A172 (cell line): ENCODE measurements around the gene DHRS7. TPM values are rescaled to one million over a fixed set of nuclear protein-coding genes. Genes with fewer than 3 reads are reported as not detected.
A peak's percentile ranks its signal among the peaks of the same experiment; 100 is the strongest.

Experiments used
- DNase-seq: peaks from one replicate; pipeline ENCODE4 v3.0.0-alpha.2; 2015; ENCODE audit warnings: low spot score
- total RNA-seq: library from RNA; depleted of rRNA; stranded (reverse); fragments of >200 nt; shearing (Covaris generic); gene quantifications from 2 replicates; pipeline ENCODE4 v1.2.3, GENCODE V29; 2014; rRNA removed

DHRS7 gene, protein sequence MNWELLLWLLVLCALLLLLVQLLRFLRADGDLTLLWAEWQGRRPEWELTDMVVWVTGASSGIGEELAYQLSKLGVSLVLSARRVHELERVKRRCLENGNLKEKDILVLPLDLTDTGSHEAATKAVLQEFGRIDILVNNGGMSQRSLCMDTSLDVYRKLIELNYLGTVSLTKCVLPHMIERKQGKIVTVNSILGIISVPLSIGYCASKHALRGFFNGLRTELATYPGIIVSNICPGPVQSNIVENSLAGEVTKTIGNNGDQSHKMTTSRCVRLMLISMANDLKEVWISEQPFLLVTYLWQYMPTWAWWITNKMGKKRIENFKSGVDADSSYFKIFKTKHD
- 62.7 and 69.9 TPM in 2 replicates for total RNA-seq

DNA sequence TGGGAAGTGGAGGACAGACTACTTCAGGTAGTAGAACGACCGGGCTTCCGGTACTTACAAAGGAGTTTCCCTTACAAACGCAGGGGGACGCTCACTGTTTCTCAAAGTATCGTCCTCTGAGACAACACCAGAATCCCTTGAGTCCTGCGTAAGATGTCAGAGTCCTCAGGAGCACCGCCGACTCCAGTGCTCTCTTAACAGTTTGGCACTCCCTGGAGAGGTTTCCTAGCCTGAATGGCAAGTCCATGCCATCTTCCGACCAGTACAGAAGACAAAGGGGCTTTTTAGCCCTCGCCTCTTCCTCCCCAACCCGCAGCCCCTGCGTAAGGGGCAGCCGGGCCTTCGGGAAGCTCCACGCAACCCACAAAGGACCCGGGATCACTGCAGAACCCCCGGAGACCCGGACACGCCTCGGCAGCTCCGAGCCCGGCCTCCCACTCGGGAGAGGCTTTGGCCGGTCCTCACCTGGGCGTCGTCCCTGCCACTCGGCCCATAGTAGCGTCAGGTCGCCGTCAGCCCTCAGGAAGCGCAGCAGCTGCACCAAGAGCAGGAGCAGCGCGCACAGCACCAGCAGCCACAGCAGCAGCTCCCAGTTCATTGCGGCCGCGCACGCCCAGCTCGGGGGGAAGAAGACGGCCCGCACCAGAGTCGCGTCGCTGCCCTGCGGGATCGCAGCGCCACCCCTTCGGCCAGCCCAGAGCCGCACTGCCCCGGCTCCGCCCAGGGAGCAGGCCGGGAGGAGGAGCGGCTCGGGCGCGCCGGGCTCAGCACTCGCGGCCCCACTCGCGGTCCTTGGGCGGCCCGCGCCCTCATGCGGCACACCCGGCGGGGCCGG, at the start of gene DHRS7:
TSS of gene DHRS7 (minus strand) at position 687 of the 835 bp plus-strand sequence. CDS start at position 598, 89 bp downstream.
- peak; percentile 55 for DNase-seq

DNA sequence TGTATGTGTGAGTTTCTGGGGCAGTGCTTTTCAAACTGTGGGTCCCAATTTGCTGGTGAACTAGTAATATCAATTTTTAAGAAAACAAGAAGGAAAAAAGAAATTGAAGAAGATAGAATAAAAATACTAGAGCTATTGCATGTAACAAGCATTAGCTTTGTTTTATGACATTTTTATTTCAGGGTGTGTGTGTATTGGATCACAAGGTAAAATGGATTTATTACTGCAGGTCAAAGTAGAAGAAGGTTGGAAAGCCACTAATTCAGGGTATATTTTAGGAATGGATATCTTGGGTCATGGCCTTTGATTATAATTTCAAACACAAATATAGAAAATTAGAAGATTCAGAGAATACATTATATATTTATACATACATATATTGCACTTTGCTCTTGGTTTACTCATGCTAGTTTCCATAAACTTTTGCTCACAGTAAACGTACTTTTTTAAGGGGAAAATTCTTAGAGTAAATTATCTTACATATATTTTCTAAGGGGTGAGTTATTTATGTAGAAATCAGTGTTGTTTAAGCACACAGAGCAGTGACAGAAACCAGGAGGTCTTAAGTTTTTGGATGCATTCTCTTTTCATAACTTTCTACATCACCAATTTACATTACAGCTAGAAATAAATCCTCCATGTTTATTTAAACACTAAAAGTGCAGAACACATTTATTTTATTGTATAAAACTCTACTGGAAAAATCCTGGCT, 49.4 kb upstream of the DHRS7 start:
- no peak for DNase-seq

DNA sequence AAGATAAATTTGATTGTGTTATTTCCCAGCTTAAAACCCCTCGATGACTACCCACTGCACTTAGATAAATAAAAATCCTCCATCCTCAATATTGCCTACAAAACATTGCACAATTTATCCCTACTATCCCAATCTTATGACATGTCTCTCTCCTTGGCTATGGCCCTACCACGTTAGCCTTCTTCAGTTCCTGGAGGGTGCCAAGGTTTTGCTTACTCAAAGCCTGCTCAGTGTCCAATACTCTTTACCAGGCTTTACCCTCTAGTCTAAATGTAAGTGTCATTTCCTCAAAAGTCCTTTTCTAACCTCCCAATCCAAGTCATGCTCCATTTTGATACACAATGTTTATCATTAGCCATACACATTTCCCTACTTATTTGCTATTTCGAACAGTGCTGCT, 48.8 kb upstream of the DHRS7 start:
- DNase-seq: no peak

DNA sequence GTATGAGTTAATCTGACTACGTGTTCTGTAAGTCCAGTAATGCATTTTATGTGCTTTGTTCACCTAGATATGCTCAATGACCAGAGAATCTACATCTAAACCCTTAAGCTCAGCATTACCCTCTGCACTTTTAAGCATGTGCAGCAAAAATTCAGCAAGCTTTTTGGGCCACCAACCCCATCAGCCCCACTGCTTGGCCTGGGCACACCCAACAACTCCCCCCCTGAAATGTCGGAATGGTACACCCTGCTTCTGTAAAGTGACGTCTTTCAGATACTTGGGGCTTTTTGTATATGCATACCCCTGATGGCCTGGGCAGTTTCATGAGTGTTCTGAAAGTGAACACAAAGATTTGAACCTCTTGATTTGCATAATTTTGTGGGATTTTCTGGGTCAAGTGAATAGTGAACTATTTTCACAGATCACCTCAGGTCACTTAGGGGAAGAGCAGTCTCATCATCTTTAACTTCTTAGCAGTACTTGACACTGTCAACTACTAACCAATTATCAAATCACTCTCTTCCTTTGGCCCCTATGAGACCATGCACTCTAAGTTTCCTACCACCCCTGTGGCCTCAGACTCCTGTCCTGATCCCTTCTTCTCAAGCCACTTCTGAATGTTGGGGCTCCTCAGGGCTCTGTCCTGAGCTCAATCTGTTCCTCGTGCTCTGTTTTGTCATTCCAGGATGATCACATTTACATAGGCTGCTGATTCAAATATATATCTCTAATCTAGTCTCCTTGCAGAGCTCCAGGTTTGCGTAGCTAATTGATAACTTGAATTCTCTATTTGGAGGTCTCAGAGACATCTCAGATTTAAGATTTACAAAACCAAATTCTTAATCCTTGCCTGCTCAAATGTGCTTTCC, 47.5 kb upstream of the DHRS7 start:
- DNase-seq: no peak

DNA sequence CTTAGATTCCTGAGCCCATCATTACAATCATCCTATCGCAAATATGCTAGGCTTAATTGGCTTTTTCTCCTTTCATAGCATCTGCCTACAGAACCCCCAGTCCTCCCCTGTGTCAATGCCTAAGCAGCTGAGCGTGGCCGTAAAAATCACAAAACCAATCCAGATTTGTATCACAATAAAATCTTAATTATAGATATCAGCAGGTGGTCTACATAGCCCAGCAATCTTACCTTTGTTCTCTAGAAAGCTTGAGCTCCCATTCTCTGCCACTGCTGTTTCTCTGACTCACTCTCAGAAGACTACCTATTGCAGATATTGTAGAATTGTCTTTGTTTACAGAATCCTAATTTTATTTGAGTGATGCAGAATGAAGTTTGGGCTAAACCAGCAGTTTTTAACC, 46.0 kb upstream of the DHRS7 start:
- DNase-seq: no peak

DNA sequence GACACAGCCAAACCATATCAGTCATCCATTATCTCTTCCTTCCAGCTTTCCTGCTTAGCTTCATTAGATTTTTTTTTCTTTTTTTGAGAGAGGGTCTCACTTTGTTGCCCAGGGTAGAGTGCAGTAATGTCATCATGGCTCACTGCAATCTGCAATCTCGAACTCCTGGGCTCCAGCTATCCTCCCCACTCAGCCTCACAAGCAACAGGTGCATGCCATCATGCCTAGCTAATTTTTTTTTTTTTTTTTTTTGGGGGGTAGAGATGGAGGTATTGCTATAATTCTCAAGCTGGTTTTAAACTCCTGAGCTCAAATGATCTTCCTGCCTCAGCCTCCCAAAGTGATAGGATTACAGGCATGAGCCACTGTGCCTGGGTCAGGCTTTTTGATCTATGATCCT, 45.5 kb upstream of the DHRS7 start:
- DNase-seq: no peak

DNA sequence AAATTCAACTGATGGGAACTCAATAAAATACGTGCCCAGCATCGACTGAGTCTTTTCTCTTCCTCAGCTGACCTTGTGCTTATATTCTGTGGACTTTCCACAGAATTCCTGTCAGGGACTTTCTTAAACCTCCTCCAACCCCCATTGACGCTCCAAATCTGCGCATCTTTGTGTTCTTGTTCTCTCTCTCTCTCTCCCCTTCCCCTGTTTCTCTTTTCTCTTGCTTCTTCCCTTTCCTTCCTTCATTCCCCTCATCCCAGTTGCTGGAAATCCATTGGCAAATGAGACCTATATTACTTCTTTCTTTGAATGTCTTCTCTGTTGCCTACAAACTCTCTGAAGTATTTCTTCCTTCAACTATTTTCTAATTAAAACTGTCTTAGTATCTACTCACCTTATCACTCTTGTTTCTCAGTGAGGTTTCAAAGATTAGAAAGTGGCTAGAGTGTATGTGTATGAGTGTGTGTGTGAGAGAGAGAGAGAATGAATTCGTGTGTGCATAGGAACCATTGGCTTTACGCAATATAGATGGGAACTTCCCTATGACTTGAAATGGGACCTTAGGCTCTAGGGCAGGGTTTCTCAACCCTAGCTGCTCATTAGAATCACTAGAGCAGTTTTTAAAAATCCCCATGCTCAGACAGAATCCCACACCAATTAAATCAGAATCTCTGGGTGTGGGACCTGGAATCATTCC, 41.8 kb upstream of the DHRS7 start:
- DNase-seq: no peak

DNA sequence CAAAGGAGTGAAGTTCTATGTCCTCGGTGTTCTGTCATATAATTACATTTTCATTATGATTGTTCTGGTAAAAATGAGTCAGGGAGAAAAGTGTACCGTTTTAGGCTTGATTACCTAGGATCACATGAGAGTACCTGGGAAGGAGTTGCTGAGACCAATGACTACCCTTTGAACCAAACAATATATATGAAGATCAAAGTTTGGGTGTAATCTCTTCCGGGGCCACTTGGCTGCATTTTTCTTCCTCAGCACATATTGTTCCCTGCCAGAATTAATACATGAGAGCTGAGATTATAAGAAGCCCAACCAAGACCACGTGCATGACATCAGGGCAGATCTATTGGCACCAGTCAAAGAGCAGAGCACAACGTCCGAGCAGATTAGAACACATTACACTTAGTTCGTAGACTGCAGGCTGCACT, 41.1 kb upstream of the DHRS7 start:
- no peak for DNase-seq

DNA sequence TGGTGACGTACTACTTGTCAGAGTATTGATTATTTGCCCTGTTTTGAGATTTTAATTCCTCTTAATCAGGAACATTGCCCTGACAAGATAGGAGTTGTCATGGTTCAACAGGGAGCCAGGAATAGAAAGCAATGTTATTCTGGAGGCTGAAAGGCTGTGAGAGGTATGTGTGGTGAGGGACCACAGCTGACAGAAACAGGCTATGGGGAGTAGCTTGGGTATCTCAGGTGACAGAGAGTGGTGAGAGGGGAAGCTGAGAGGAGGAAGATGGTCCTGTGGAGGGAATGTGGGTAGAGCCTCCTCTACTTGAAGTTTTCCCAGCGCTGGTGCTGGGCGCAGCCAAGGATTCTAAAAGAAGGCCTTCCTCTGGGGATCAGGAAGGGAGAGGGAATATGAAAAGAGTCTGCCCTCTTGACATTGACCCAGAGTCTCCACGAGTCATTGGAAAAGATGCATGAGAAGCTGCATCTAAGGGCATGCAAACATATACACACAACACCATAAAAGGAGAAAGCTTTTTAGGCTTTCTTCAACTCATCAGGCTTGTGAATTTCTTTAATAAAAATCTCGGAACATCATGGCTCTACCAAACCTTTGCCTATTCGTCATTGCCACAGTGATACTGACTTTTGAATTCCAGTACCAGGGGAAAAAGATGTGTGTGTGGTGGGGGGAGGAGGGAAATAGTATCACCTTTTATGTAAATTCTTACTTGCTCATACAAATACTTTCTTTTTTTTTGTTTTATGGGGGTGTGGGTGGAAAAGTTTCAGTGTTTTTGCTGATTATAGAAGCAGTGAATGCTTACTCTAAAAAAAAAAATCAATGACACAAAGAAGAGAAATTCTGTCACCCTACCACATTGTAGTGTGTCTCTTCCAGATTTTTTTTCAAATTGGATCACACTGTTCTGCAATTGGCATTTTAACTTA, 39.9 kb upstream of the DHRS7 start:
- DNase-seq: no peak

DNA sequence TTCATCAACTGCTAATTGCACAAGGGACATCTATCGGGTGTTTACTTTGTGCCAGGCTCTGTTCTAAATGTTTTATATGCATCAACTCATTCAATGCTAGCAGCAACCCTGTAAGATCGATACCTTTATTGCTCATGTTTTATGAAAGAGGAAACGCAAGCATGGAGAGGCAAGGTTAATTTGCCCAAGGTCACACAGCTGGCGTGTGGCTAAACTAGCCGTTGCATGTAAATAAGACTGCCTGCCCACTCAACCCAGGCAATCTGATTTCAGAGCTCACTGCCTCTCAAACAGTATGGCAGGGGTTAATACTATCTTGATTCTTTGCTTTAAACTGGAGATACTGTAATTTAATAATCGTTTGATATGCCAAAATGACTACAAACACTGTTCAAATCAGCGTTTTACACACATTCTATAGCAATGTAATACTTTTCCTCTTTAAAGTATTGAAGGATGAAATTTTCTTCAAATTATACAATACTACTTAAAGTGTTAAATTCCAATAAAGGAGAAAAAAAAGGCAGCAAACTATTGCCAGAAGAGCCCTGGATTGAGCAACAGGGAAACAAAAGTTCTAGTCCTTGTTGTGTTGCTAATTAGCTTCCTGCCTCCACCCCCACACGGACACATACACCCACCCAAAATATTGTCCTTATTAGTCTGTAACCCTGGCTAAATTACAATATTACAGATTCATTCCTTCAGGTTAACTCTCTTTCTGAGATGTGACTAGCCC, 39.1 kb upstream of the DHRS7 start:
- no peak for DNase-seq

DNA sequence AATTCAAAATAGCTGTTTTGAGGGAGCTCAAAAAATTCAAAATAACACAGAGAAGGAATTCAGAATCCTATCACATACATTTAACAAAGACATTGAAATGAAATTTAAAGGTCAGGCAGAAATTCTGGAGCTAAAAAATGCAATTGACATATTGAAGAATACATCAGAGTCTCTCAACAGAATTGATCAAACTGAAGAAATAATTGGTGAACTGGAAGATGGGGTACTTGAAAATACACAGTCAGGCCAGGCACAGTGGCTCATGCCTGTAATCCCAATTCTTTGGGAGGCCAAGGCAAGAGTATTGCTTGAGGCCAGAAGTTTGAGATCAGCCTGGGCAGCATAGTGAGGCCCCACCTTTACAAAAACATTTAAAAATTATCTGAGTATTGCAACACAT, 34.1 kb upstream of the DHRS7 start:
- DNase-seq: no peak

DNA sequence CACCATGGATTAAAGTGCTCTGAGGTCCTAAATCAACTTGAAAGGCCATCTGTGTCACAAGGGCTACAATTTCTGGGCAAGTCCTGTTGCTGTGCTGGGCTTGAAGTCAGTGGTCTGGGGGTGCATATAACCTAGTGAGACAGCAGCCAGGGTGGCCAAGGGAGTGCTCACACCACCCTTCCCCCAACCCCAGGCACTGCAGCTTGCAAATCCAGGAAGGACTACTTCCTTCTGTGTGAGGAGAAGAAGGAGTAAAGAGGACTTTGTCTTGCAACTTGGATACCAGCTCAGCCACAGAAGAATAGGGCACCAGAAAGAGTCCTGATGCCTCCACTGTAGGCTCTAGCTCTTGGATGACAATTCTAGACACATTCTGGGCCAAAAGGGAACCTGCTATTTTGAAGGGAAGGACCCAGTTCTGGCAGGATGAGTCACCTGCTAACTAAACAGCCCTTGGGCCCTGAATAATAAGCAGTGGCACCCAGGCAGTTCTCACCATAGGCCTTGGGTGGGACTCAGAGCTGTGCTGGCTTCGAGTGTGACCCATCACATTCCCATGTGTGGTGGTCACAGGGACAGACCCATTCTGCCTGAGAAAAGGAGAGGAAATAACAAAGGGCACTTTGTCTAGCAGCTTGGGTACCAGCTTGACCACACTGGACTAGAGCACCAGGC, 32.6 kb upstream of the DHRS7 start:
- DNase-seq: no peak

DNA sequence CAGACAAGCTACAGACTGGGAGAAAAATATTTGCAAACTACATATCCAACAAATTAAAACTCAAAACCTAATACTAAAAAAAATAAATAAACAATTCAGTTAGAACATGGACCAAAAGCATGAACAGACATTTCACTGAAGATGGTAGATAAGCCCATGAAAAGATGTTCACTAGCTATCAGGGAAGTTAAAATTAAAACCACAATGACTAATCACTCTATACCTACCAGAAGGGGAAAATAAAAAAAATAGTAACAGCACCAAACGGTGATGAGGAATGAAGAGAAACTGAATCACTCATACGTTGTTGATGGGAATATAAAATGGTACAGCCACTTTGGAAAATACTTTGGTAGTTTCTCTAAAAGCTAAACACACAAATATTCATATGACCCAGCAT, 31.1 kb upstream of the DHRS7 start:
- no peak for DNase-seq

DNA sequence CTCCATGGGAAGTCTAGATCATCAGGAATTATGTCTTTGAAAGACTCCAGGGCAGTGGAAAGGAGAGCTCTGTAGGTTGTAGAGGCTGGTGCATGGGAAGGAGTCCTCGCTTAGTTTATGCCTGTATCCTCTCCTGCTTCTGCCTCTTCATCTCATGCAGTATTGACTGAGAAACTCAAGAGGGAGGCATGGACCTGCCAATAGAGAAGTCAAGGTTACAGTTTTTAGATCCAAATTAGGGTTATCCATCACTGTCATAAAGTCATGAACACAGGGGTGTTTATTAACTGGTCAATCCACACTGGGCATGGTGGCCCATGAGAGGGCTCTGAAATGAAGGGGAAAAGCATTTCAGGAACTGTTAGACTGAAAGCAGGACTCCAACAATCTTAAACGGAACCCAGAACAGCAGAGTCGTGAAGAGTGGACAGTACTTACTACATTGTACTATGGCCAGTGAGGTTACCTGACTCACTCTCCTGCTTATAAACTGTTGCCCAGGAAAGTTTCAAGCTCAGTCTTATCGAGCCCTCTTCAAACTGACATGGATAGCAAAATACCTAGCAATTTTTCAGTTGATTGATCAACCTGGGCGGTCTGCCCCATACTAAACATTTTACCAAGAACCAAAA, 30.1 kb upstream of the DHRS7 start:
- DNase-seq: no peak

DNA sequence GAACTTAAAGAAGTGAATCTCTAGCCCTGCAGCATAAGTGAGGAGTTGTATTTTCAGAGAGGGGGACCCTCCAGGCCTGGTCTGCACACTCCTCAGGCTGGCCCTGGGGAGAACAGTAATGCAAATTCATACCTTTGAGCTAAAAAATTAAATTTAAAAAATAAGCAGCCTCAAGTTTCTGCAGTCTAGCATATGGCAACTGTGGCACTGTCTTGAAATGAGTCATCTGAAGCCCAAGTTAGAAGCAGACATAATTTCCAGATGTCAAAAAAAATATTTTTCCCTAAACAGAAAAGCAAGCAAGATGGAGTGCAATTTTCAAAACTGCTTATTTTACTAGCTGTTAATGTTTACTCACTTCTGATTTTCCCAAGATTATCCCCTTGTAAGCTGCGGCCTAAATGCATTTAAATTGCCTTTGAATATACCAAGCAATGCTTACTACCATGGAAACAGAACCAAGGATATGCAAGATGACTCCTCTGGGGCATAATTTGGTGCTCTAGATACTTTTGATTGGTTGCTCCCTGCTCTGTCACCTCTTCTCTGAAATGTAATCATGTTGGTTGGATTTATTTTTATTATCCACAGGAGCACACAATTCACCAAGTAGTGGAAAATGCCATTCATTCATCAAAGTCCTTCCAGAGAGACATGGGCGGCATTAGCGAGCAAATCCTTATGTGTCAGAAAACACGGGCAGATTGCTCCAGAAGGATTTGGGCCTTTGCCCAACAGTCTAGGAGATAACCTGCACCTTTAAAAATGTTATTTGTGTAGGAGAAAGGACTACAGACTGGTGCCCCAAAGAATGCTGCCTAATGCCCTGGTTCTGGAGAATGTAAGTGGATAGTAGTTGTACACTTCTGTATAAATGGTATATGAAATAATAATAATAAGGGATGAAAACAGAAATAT, 25.0 kb upstream of the DHRS7 start:
- no peak for DNase-seq

DNA sequence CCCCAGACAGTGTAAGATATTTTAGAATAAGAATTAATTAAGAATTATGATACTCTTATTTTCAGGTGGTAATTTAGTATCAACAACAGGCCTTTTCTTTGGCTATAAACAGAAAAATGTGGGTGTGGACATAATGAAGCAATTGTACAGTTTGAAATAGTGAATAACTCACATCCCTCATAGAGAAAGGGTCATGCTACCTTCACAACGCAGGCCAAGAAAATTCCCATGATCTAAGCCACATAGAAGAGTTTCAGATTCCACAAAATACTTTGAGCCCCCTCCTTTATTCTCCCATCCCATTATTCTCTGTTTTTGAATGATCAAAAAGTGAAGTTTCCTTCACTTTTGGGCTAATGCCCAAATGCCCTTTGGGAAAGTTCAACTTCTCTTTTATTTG, 23.5 kb upstream of the DHRS7 start:
- no peak for DNase-seq

DNA sequence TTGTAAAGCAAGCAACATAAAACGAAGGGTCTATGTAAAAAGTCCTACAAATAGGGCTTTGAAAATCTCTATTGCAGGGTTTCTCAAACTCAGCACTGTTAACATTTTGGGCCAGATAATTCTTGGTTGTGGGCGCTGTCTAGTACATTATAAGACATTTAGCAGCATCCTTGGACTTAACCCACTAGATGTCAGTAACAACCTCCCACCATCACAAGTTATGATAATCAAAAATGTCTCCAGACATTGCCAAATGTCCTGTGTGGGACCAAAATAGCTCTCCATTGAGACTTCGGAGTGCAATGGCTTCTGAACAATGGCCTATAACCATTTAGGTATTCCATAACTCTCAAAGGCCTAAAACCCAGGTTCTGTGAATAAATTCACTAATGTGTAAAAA, 22.9 kb upstream of the DHRS7 start:
- no peak for DNase-seq
